ENCODE data around the gene AQP7.

GRCh38 chr9:33447799-33448553 lies 45.6 kb upstream of the AQP7 start:
- no peak for TF ChIP-seq CTCF (IDR thresholded peaks at IDR 0.05; ENCODE audit: insufficient read depth, low read length, poor library complexity, severe bottlenecking)
- no peak for TF ChIP-seq EZH2phosphoT487 (conservative IDR thresholded peaks at IDR 0.05; ENCODE audit: low read length)

Measured in SU-DHL-6 (cell line).